Measurements from ENCODE around the gene EVI5.

GRCh38 chr1:92679980-92680379 lies 104.9 kb downstream of the EVI5 start:
- TF ChIP-seq EZH2 (IDR thresholded peaks at IDR 0.05; ENCODE audit: insufficient read depth, poor library complexity, severe bottlenecking) (no peak), EZH2phosphoT487 (IDR thresholded peaks at IDR 0.05; ENCODE audit: insufficient read depth, low read depth) (no peak)

Measured in GM23248 (cell line).